Tibial nerve (tissue), 4 donors: ENCODE results near the gene ZNF423.

Source experiments
- EP300 ChIP-seq, 2 donors: sonication (generic); formaldehyde crosslinking; IDR thresholded peaks; one replicate each; pipeline ENCODE4 v1.6.1; 2017; ENCODE audit warnings: antibody characterized with exemption in 2 of 2, mild to moderate bottlenecking in 1 of 2
- POLR2A ChIP-seq, 2 donors: fragments of 450-650 bp; IDR thresholded peaks; one replicate each; pipeline ENCODE4 v1.6.1; 2017; ENCODE audit warnings: antibody characterized with exemption in 2 of 2, mild to moderate bottlenecking in 2 of 2, moderate library complexity in 2 of 2
- TF ChIP-seq, protein P1 (sequence below), 5 experiments: fragments of 200-600 bp in 3 of 5; fragments of 450-650 bp in 2 of 5; sonication (generic) in 3 of 5; IDR thresholded peaks; one replicate each; pipeline ENCODE4 v1.5.1; 2016 to 2019; ENCODE audit warnings: antibody characterized with exemption in 5 of 5, mild to moderate bottlenecking in 3 of 5, moderate library complexity in 2 of 5

GRCh38 chr16:49647673-49648072, 208.2 kb downstream of the ZNF423 start:
- TF ChIP-seq, protein P1, sequence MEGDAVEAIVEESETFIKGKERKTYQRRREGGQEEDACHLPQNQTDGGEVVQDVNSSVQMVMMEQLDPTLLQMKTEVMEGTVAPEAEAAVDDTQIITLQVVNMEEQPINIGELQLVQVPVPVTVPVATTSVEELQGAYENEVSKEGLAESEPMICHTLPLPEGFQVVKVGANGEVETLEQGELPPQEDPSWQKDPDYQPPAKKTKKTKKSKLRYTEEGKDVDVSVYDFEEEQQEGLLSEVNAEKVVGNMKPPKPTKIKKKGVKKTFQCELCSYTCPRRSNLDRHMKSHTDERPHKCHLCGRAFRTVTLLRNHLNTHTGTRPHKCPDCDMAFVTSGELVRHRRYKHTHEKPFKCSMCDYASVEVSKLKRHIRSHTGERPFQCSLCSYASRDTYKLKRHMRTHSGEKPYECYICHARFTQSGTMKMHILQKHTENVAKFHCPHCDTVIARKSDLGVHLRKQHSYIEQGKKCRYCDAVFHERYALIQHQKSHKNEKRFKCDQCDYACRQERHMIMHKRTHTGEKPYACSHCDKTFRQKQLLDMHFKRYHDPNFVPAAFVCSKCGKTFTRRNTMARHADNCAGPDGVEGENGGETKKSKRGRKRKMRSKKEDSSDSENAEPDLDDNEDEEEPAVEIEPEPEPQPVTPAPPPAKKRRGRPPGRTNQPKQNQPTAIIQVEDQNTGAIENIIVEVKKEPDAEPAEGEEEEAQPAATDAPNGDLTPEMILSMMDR (IDR thresholded peaks at IDR 0.05) = no peak
- TF ChIP-seq POLR2A (IDR thresholded peaks at IDR 0.05) = no peak
- no peak for TF ChIP-seq EP300 (IDR thresholded peaks at IDR 0.05)
